Trophoblast cell (in vitro differentiated cells and primary cell): Measurements from ENCODE around the gene KIF21B.

Source experiments
- DNase-seq, 2 donors: peaks; one replicate each; pipeline ENCODE4 v3.0.0-alpha.2; 2016
- H2AFZ ChIP-seq: 2 replicates; pipeline ENCODE4 v1.6.1; 2013; ENCODE audit warnings: low read length, moderate library complexity, mild to moderate bottlenecking; ENCODE audit not compliant: insufficient read depth, poor library complexity
- H2AK5ac ChIP-seq: 2 replicates; pipeline ENCODE4 v1.6.1; 2013; ENCODE audit warnings: mild to moderate bottlenecking, low read length
- H2BK120ac ChIP-seq: 2 replicates; pipeline ENCODE4 v1.6.1; 2013; ENCODE audit warnings: low read length, mild to moderate bottlenecking, moderate library complexity; ENCODE audit not compliant: insufficient read depth, poor library complexity
- H2BK12ac ChIP-seq: 2 replicates; pipeline ENCODE4 v1.6.1; 2013; ENCODE audit warnings: mild to moderate bottlenecking, low read length, moderate library complexity
- H2BK5ac ChIP-seq: 2 replicates; pipeline ENCODE4 v1.6.1; 2013; ENCODE audit warnings: low read length, low read depth, moderate library complexity, mild to moderate bottlenecking; ENCODE audit not compliant: poor library complexity
- H3K14ac ChIP-seq: 2 replicates; pipeline ENCODE4 v1.6.1; 2013; ENCODE audit warnings: mild to moderate bottlenecking, low read length
- H3K18ac ChIP-seq: 2 replicates; pipeline ENCODE4 v1.6.1; 2013; ENCODE audit warnings: mild to moderate bottlenecking, low read length
- H3K23ac ChIP-seq: 2 replicates; pipeline ENCODE4 v1.6.1; 2013; ENCODE audit warnings: low read length
- H3K27ac ChIP-seq: 2 replicates; pipeline ENCODE4 v1.5.1; 2013; ENCODE audit warnings: low read depth, mild to moderate bottlenecking, inconsistent platforms, low read length, moderate library complexity
- H3K27me3 ChIP-seq: 2 replicates; pipeline ENCODE4 v1.6.1; 2013; ENCODE audit warnings: inconsistent platforms, mild to moderate bottlenecking, low read length, moderate library complexity; ENCODE audit not compliant: insufficient read depth
- H3K36me3 ChIP-seq, 2 experiments: 1 replicate in 1 of 2; 2 replicates in 1 of 2; pipeline ENCODE4 v1.6.1; 2013; ENCODE audit warnings: low read length in 2 of 2, mild to moderate bottlenecking in 2 of 2, moderate library complexity in 1 of 2; ENCODE audit not compliant: insufficient read depth in 2 of 2, control insufficient read depth in 1 of 2
- H3K4ac ChIP-seq: 2 replicates; pipeline ENCODE4 v1.6.1; 2013; ENCODE audit warnings: low read depth, mild to moderate bottlenecking, low read length, moderate library complexity
- H3K4me1 ChIP-seq, 2 experiments: 1 replicate in 1 of 2; 2 replicates in 1 of 2; pipeline ENCODE4 v1.6.1; 2013; ENCODE audit warnings: low read length in 2 of 2, mild to moderate bottlenecking in 2 of 2, moderate library complexity in 1 of 2; ENCODE audit not compliant: insufficient read depth in 2 of 2, control insufficient read depth in 1 of 2
- H3K4me2 ChIP-seq: 2 replicates; pipeline ENCODE4 v1.6.1; 2013; ENCODE audit warnings: inconsistent platforms, mild to moderate bottlenecking, low read length, moderate library complexity
- H3K4me3 ChIP-seq: 2 replicates; pipeline ENCODE4 v1.5.1; 2013; ENCODE audit warnings: mild to moderate bottlenecking, low read depth, low read length, inconsistent platforms
- H3K79me1 ChIP-seq: one replicate; pipeline ENCODE4 v1.6.1; 2013; ENCODE audit warnings: low read length
- H3K79me2 ChIP-seq: 2 replicates; pipeline ENCODE4 v1.6.1; 2013; ENCODE audit warnings: low read length, mild to moderate bottlenecking; ENCODE audit not compliant: control insufficient read depth, insufficient read depth, poor library complexity
- H3K9ac ChIP-seq: 2 replicates; pipeline ENCODE4 v1.6.1; 2013; ENCODE audit warnings: mild to moderate bottlenecking, low read length
- H3K9me3 ChIP-seq: 2 replicates; pipeline ENCODE4 v1.6.1; 2013; ENCODE audit warnings: low read depth, mild to moderate bottlenecking, control low read depth, inconsistent platforms, low read length; ENCODE audit not compliant: insufficient read depth
- H4K12ac ChIP-seq: 2 replicates; pipeline ENCODE4 v1.6.1; 2013; ENCODE audit warnings: low read depth, mild to moderate bottlenecking, low read length, moderate library complexity
- H4K8ac ChIP-seq: 2 replicates; pipeline ENCODE4 v1.6.1; 2013; ENCODE audit warnings: low read depth, mild to moderate bottlenecking, low read length, moderate library complexity
- H4K91ac ChIP-seq: one replicate; pipeline ENCODE4 v1.6.1; 2013; ENCODE audit warnings: low read depth, mild to moderate bottlenecking, low read length, moderate library complexity
- WGBS: extraction: QIAGEN DNeasy Blood & Tissue Kit; methylation state at CpG from one replicate; pipeline ENCODE4 v1.1.7; 2013; ENCODE audit warnings: missing lambda C conversion rate; ENCODE audit not compliant: insufficient read length, insufficient coverage; ENCODE audit errors: extremely low coverage; 5-methylcytosine and 5-hydroxymethylcytosine counted together

KIF21B gene

GRCh38 chr1:201013031-201013485, 10.5 kb downstream of the KIF21B start:
- Histone ChIP-seq H3K23ac (no peak overlapping the region), H3K4me1 (no peaks in the 10 kb centered on the region), H4K8ac (no peak overlapping the region), H3K4me3 (no peak overlapping the region), H3K18ac (no peak overlapping the region), H3K36me3 (no peaks in the 10 kb centered on the region), H3K79me1 (no peaks in the 10 kb centered on the region), H2BK120ac (no peak overlapping the region), H3K14ac (no peak overlapping the region), H3K27ac (no peak overlapping the region), H3K9ac (no peak overlapping the region), H3K27me3 (no peaks in the 10 kb centered on the region), H2BK12ac (no peak overlapping the region), H3K4ac (no peak overlapping the region), H2AK5ac (no peak overlapping the region), H3K79me2 (no peaks in the 10 kb centered on the region), H4K12ac (no peak overlapping the region), H4K91ac (no peak overlapping the region), H2AFZ (no peak overlapping the region), H3K9me3 (no peaks in the 10 kb centered on the region), H2BK5ac (no peak overlapping the region), H3K4me2 (no peak overlapping the region)
- no peak for DNase-seq
- no CpG with 5 or more reads among the region's 4 CpGs for WGBS

GRCh38 chr1:201011616-201012015, 11.9 kb downstream of the KIF21B start:
- no peak overlapping the region for H3K9ac ChIP-seq
- H3K18ac ChIP-seq = no peak overlapping the region
- no peak overlapping the region for H2BK12ac ChIP-seq
- H4K91ac ChIP-seq = no peak overlapping the region
- no peaks in the 10 kb centered on the region for H3K4me1 ChIP-seq
- no peak overlapping the region for H2BK120ac ChIP-seq
- H2AK5ac ChIP-seq = no peak overlapping the region
- no peaks in the 10 kb centered on the region for H3K27me3 ChIP-seq
- H4K8ac ChIP-seq = no peak overlapping the region
- no peak overlapping the region for H3K4me3 ChIP-seq
- H4K12ac ChIP-seq = no peak overlapping the region
- no peak overlapping the region for H3K23ac ChIP-seq
- H2BK5ac ChIP-seq = no peak overlapping the region
- no peaks in the 10 kb centered on the region for H3K79me1 ChIP-seq
- no peak overlapping the region for H3K14ac ChIP-seq
- no peaks in the 10 kb centered on the region for H3K9me3 ChIP-seq
- no peak for DNase-seq
- WGBS = no CpG with 5 or more reads among the region's 3 CpGs
- no peaks in the 10 kb centered on the region for H3K79me2 ChIP-seq
- H2AFZ ChIP-seq = no peak overlapping the region
- no peak overlapping the region for H3K4me2 ChIP-seq
- no peaks in the 10 kb centered on the region for H3K36me3 ChIP-seq
- no peak overlapping the region for H3K4ac ChIP-seq
- no peak overlapping the region for H3K27ac ChIP-seq

GRCh38 chr1:201009962-201010645, 13.4 kb downstream of the KIF21B start:
- Histone ChIP-seq H3K4me3 (no peak overlapping the region), H4K12ac (no peak overlapping the region), H2BK12ac (no peak overlapping the region), H3K27ac (no peak overlapping the region), H3K14ac (no peak overlapping the region), H3K79me1 (no peaks in the 10 kb centered on the region), H3K79me2 (no peaks in the 10 kb centered on the region), H4K8ac (no peak overlapping the region), H3K9ac (no peak overlapping the region), H3K4ac (no peak overlapping the region), H3K4me2 (no peak overlapping the region), H3K27me3 (no peaks in the 10 kb centered on the region), H2BK5ac (no peak overlapping the region), H3K4me1 (peaks cover 0 to 4% of the 10 kb centered on the region in 2 experiments), H3K18ac (no peak overlapping the region), H2BK120ac (no peak overlapping the region), H3K9me3 (no peaks in the 10 kb centered on the region), H4K91ac (no peak overlapping the region), H3K36me3 (no peaks in the 10 kb centered on the region), H2AK5ac (no peak overlapping the region), H3K23ac (no peak overlapping the region), H2AFZ (no peak overlapping the region)
- no peak for DNase-seq
- no CpG with 5 or more reads among the region's 11 CpGs for WGBS

GRCh38 chr1:201008666-201009360, 14.7 kb downstream of the KIF21B start:
- Histone ChIP-seq H2BK5ac (no peak overlapping the region), H3K23ac (no peak overlapping the region), H3K14ac (no peak overlapping the region), H3K79me1 (no peaks in the 10 kb centered on the region), H3K36me3 (no peaks in the 10 kb centered on the region), H4K8ac (no peak overlapping the region), H2BK120ac (no peak overlapping the region), H3K79me2 (no peaks in the 10 kb centered on the region), H3K9me3 (no peaks in the 10 kb centered on the region), H4K12ac (no peak overlapping the region), H3K4ac (no peak overlapping the region), H3K4me3 (no peak overlapping the region), H4K91ac (no peak overlapping the region), H3K9ac (no peak overlapping the region), H3K4me1 (peaks cover 0 to 4% of the 10 kb centered on the region in 2 experiments), H2AK5ac (no peak overlapping the region), H3K4me2 (no peak overlapping the region), H2BK12ac (no peak overlapping the region), H3K27me3 (no peaks in the 10 kb centered on the region), H2AFZ (no peak overlapping the region), H3K27ac (no peak overlapping the region), H3K18ac (no peak overlapping the region)
- whole genome bisulfite sequencing = no CpG with 5 or more reads among the region's 22 CpGs
- no peak for DNase-seq
